ENCODE measurements around the gene TRIOBP.

Gene TRIOBP

GRCh38 chr22:37732699-37733607 is 36.1 kb downstream of the TRIOBP start:
- no peak overlapping the region for H3K9ac ChIP-seq (ENCODE audit: low read length)
- no peak overlapping the region for H3K27ac ChIP-seq (ENCODE audit: low read length)
- no peak overlapping the region for H2AFZ ChIP-seq (ENCODE audit: low read depth, low read length)
- H4K20me1 ChIP-seq (ENCODE audit: insufficient read depth, low read length), result no peaks in the 10 kb centered on the region
- no peaks in the 10 kb centered on the region for H3K27me3 ChIP-seq (ENCODE audit: low read depth, low read length)
- H3K9me3 ChIP-seq (ENCODE audit: insufficient read depth, low read length), result no peaks in the 10 kb centered on the region
- no peak overlapping the region for H3K4me2 ChIP-seq (ENCODE audit: low read length)
- H3K4me3 ChIP-seq (ENCODE audit: low read length), result no peak overlapping the region
- H3K36me3 ChIP-seq (replicated peaks; ENCODE audit: low read depth, low read length), result no peaks in the 10 kb centered on the region
- TF ChIP-seq EZH2phosphoT487 (IDR thresholded peaks at IDR 0.05; ENCODE audit: low read depth) (no peak), CTCF (IDR thresholded peaks at IDR 0.05; ENCODE audit: low read depth, low read length) (no peak)
- no peaks in the 10 kb centered on the region for H3K79me2 ChIP-seq (ENCODE audit: low read length)
- peaks cover 9% of the 10 kb centered on the region; the same call in 1 of the 2 replicates for H3K4me1 ChIP-seq (ENCODE audit: low read length)

- Histone ChIP-seq H2AFZ (ENCODE audit: low read depth, low read length) (no peak overlapping the region), H3K79me2 (ENCODE audit: low read length) (no peaks in the 10 kb centered on the region), H3K9ac (ENCODE audit: low read length) (no peak overlapping the region), H3K9me3 (ENCODE audit: insufficient read depth, low read length) (no peaks in the 10 kb centered on the region), H3K36me3 (replicated peaks; ENCODE audit: low read depth, low read length) (no peaks in the 10 kb centered on the region), H3K27me3 (ENCODE audit: low read depth, low read length) (no peaks in the 10 kb centered on the region), H4K20me1 (ENCODE audit: insufficient read depth, low read length) (no peaks in the 10 kb centered on the region), H3K27ac (ENCODE audit: low read length) (no peak overlapping the region), H3K4me1 (ENCODE audit: low read length) (peaks cover 4% of the 10 kb centered on the region; the same call in 1 of the 2 replicates), H3K4me2 (ENCODE audit: low read length) (no peak overlapping the region), H3K4me3 (ENCODE audit: low read length) (no peak overlapping the region)
- TF ChIP-seq CTCF (IDR thresholded peaks at IDR 0.05; ENCODE audit: low read depth, low read length) (no peak), EZH2phosphoT487 (IDR thresholded peaks at IDR 0.05; ENCODE audit: low read depth) (no peak)
These were observed 37.0 kb downstream of the TRIOBP start for GRCh38 chr22:37733625-37734401.

GRCh38 chr22:37734402-37734700 is 37.5 kb downstream of the TRIOBP start:
- Histone ChIP-seq H3K4me3 (ENCODE audit: low read length) (no peak overlapping the region), H3K9ac (ENCODE audit: low read length) (no peak overlapping the region), H3K27ac (ENCODE audit: low read length) (no peak overlapping the region), H3K79me2 (ENCODE audit: low read length) (no peaks in the 10 kb centered on the region), H3K9me3 (ENCODE audit: insufficient read depth, low read length) (no peaks in the 10 kb centered on the region), H3K4me2 (ENCODE audit: low read length) (no peak overlapping the region), H4K20me1 (ENCODE audit: insufficient read depth, low read length) (no peaks in the 10 kb centered on the region), H2AFZ (ENCODE audit: low read depth, low read length) (no peak overlapping the region), H3K36me3 (replicated peaks; ENCODE audit: low read depth, low read length) (no peaks in the 10 kb centered on the region), H3K27me3 (ENCODE audit: low read depth, low read length) (no peaks in the 10 kb centered on the region), H3K4me1 (ENCODE audit: low read length) (peaks cover 4% of the 10 kb centered on the region; the same call in 1 of the 2 replicates)
- TF ChIP-seq EZH2phosphoT487 (IDR thresholded peaks at IDR 0.05; ENCODE audit: low read depth) (no peak), CTCF (IDR thresholded peaks at IDR 0.05; ENCODE audit: low read depth, low read length) (no peak)

- Histone ChIP-seq H3K27me3 (ENCODE audit: low read depth, low read length) (no peaks in the 10 kb centered on the region), H3K36me3 (replicated peaks; ENCODE audit: low read depth, low read length) (no peaks in the 10 kb centered on the region), H3K4me3 (ENCODE audit: low read length) (no peak overlapping the region), H4K20me1 (ENCODE audit: insufficient read depth, low read length) (no peaks in the 10 kb centered on the region), H3K79me2 (ENCODE audit: low read length) (no peaks in the 10 kb centered on the region), H3K4me1 (ENCODE audit: low read length) (peaks cover 4% of the 10 kb centered on the region; the same call in 1 of the 2 replicates), H3K4me2 (ENCODE audit: low read length) (no peak overlapping the region), H3K9me3 (ENCODE audit: insufficient read depth, low read length) (no peaks in the 10 kb centered on the region), H2AFZ (ENCODE audit: low read depth, low read length) (no peak overlapping the region), H3K27ac (ENCODE audit: low read length) (no peak overlapping the region), H3K9ac (ENCODE audit: low read length) (no peak overlapping the region)
- TF ChIP-seq EZH2phosphoT487 (IDR thresholded peaks at IDR 0.05; ENCODE audit: low read depth) (no peak), CTCF (IDR thresholded peaks at IDR 0.05; ENCODE audit: low read depth, low read length) (no peak)
These were observed 38.2 kb downstream of the TRIOBP start for GRCh38 chr22:37734964-37735451.
